NCI-H1092 (cell line): ENCODE measurements around the gene TXNDC11.

ENCODE experiments used
- DNase-seq: peaks from one replicate; lab custom pipeline; 2025; lab: John Stamatoyannopoulos, UW

TXNDC11 gene

GRCh38 chr16:11630768-11631056 lies 111.9 kb downstream of the TXNDC11 start:
- DNase-seq = no peak

- DNase-seq = no peak
Measured at GRCh38 chr16:11630046-11630767, 112.5 kb downstream of the TXNDC11 start.
